PC-9 (cell line): ENCODE results near the gene CDKN2AIP. TPM values are rescaled to one million over a fixed set of nuclear protein-coding genes. Genes with fewer than 3 reads are reported as not detected.

Source experiments
- BruUV-seq: library from RNA; stranded (reverse); fragments of 400-500 nt; replicated peaks from 2 replicates; lab custom pipeline; 2021; lab: Mats Ljungman, UMichigan
- CTCF ChIA-PET: fragments of 300-600 bp; sonication (Branson Sonifier 250); formaldehyde crosslinking; loops from one replicate; lab custom pipeline; 2022; ENCODE audit warnings: antibody characterized with exemption; lab: Charles Lee
- POLR2A ChIA-PET: fragments of 300-600 bp; sonication (Branson Sonifier 250); formaldehyde crosslinking; loops from one replicate; lab custom pipeline; 2022; ENCODE audit warnings: antibody characterized with exemption; ENCODE audit not compliant: unreplicated experiment; lab: Charles Lee
- DNase-seq, 2 experiments: peaks; one replicate each; pipeline versions ENCODE4 v3.0.0 to v3.0.0-alpha.2; 2015 to 2022; ENCODE audit warnings: mixed read lengths in 1 of 2
- H2AFZ ChIP-seq: fragments of 200-600 bp; sonication (generic); 2 replicates; pipeline ENCODE4 v1.8.1; 2017; ENCODE audit warnings: antibody characterized with exemption
- H3F3A ChIP-seq: fragments of 200-600 bp; sonication (generic); 2 replicates; pipeline ENCODE4 v1.8.1; 2017; ENCODE audit warnings: antibody characterized with exemption, mild to moderate bottlenecking, low read depth; ENCODE audit not compliant: insufficient read depth
- H3K27ac ChIP-seq: fragments of 200-600 bp; sonication (generic); 2 replicates; pipeline ENCODE4 v1.6.1; 2016; ENCODE audit warnings: mixed run types
- H3K27me3 ChIP-seq: fragments of 200-600 bp; sonication (generic); 2 replicates; pipeline ENCODE4 v1.6.1; 2016; ENCODE audit warnings: low read depth, mixed run types; ENCODE audit not compliant: insufficient read depth
- H3K36me3 ChIP-seq: fragments of 200-600 bp; sonication (generic); 2 replicates; pipeline ENCODE4 v1.6.1; 2016; ENCODE audit warnings: low read depth, mixed run types
- H3K4me1 ChIP-seq: fragments of 200-600 bp; sonication (generic); replicated peaks from 2 replicates; pipeline ENCODE4 v1.6.1; 2016; ENCODE audit warnings: mixed run types; ENCODE audit not compliant: insufficient read depth
- H3K4me2 ChIP-seq: fragments of 200-600 bp; sonication (generic); 2 replicates; pipeline ENCODE4 v1.6.1; 2017; ENCODE audit warnings: mixed run types
- H3K4me3 ChIP-seq: fragments of 200-600 bp; sonication (generic); 2 replicates; pipeline ENCODE4 v1.6.1; 2016; ENCODE audit warnings: mixed run types
- H3K79me2 ChIP-seq: fragments of 200-600 bp; sonication (generic); 2 replicates; pipeline ENCODE4 v1.6.1; 2017; ENCODE audit warnings: low read depth, mixed run types
- H3K9me2 ChIP-seq: fragments of 200-600 bp; sonication (generic); 2 replicates; pipeline ENCODE4 v1.8.1; 2017; ENCODE audit warnings: mild to moderate bottlenecking; ENCODE audit not compliant: insufficient read depth
- H3K9me3 ChIP-seq: fragments of 200-600 bp; sonication (generic); 2 replicates; pipeline ENCODE4 v1.8.1; 2016; ENCODE audit warnings: low read depth; ENCODE audit not compliant: insufficient read depth
- H4K20me1 ChIP-seq: fragments of 200-600 bp; sonication (generic); 2 replicates; pipeline ENCODE4 v1.8.1; 2017; ENCODE audit not compliant: insufficient read depth
- CTCF ChIP-seq: fragments of 200-600 bp; sonication (generic); conservative IDR thresholded peaks from 2 replicates; pipeline ENCODE4 v1.6.1; 2017; ENCODE audit warnings: mixed run types, antibody characterized with exemption, mild to moderate bottlenecking, moderate library complexity
- EZH2 ChIP-seq: fragments of 200-600 bp; sonication (generic); IDR thresholded peaks from 2 replicates; pipeline ENCODE4 v1.8.0; 2017; ENCODE audit warnings: antibody characterized with exemption, low read depth
- intact Hi-C: fragments of 100-400 bp; cut with micrococcal nuclease; formaldehyde crosslinking; loops from one replicate; pipeline ENCODE4 v1.10.0; 2022; ENCODE audit not compliant: unreplicated experiment
- total RNA-seq: library from RNA; stranded (reverse); gene quantifications from 2 replicates; pipeline ENCODE4 v1.2.3, GENCODE V29; 2021

Gene CDKN2AIP
- total RNA-seq, 1 experiment from 2014 or later, result 8.7 TPM

GRCh38 chr4:183407635-183408464 is 36.6 kb upstream of the CDKN2AIP start:
- Histone ChIP-seq H3K4me1 (peaks cover 4% of the 10 kb centered on the region; the same call in 1 of the 2 replicates), H3K27ac (no peak overlapping the region), H3K27me3 (no peaks in the 10 kb centered on the region), H3F3A (no peaks in the 10 kb centered on the region), H4K20me1 (no peaks in the 10 kb centered on the region), H3K4me3 (peak overlapping the region; percentile 53; the same call in 1 of the 2 replicates), H2AFZ (peak overlapping the region; percentile 81), H3K4me2 (peak overlapping the region; percentile 87), H3K79me2 (no peaks in the 10 kb centered on the region), H3K36me3 (no peaks in the 10 kb centered on the region), H3K9me3 (no peaks in the 10 kb centered on the region), H3K9me2 (no peaks in the 10 kb centered on the region)
- CTCF ChIA-PET, result interaction anchor here (0.5 to 1.0 kb wide), 3 partner anchors 31 to 490 kb away, joined by 3 to 5 read pairs (median 3); no protein-coding TSS in a partner anchor
- DNase-seq, result no peak
- TF ChIP-seq CTCF (no peak), EZH2 (no peak)
- BruUV-seq, result no TSS peak
- intact Hi-C loops, result loop anchor here (1.0 to 10.0 kb wide), 3 partner anchors 36 to 333 kb away; partner anchors contain the start of gene CDKN2AIP
- POLR2A ChIA-PET, result no interaction called here

- no peak overlapping the region for H3K4me2 ChIP-seq
- POLR2A ChIA-PET, result no interaction called here
Measured at GRCh38 chr4:183408796-183409195, 35.6 kb upstream of the CDKN2AIP start.

GRCh38 chr4:183409483-183409882 is 35.0 kb upstream of the CDKN2AIP start:
- no peaks in the 10 kb centered on the region for H3K79me2 ChIP-seq
- H3F3A ChIP-seq, result no peaks in the 10 kb centered on the region
- H3K4me2 ChIP-seq, result no peak overlapping the region
- no TSS peak for BruUV-seq
- DNase-seq, result no peak
- TF ChIP-seq CTCF, result no peak
- no peak overlapping the region for H3K4me3 ChIP-seq
- intact Hi-C loops, result loop anchor here (10.0 kb wide), 1 partner anchor 335 kb away; no protein-coding TSS in a partner anchor
- ChIA-PET POLR2A (interaction anchor here (0.7 kb wide), 1 partner anchor 169 kb away, joined by 3 read pairs; no protein-coding TSS in a partner anchor), CTCF (no interaction called here)
- H3K4me1 ChIP-seq, result peaks cover 4% of the 10 kb centered on the region; the same call in 1 of the 2 replicates
- H4K20me1 ChIP-seq, result no peaks in the 10 kb centered on the region
- H3K27me3 ChIP-seq, result no peaks in the 10 kb centered on the region
- no peaks in the 10 kb centered on the region for H3K36me3 ChIP-seq
- H2AFZ ChIP-seq, result no peak overlapping the region
- H3K9me2 ChIP-seq, result no peaks in the 10 kb centered on the region
- H3K9me3 ChIP-seq, result no peaks in the 10 kb centered on the region
- H3K27ac ChIP-seq, result no peak overlapping the region

More at GRCh38 chr4:183408796-183409195, 35.6 kb upstream of the CDKN2AIP start:
- Histone ChIP-seq H3F3A (no peaks in the 10 kb centered on the region), H2AFZ (no peak overlapping the region), H3K79me2 (no peaks in the 10 kb centered on the region), H3K27ac (no peak overlapping the region), H3K4me1 (peaks cover 4% of the 10 kb centered on the region; the same call in 1 of the 2 replicates), H4K20me1 (no peaks in the 10 kb centered on the region), H3K36me3 (no peaks in the 10 kb centered on the region), H3K9me2 (no peaks in the 10 kb centered on the region), H3K27me3 (no peaks in the 10 kb centered on the region), H3K9me3 (no peaks in the 10 kb centered on the region), H3K4me3 (no peak overlapping the region)
- no peak for TF ChIP-seq CTCF
- TF ChIP-seq EZH2, result no peak
- intact Hi-C loops, result loop anchor here (10.0 kb wide), 1 partner anchor 334 kb away; no protein-coding TSS in a partner anchor
- BruUV-seq, result no TSS peak
- DNase-seq, result no peak
- CTCF ChIA-PET, result no interaction called here
